Glomerular visceral epithelial cell (primary cell): ENCODE measurements around the gene RBM15.

Source experiments
- DNase-seq: peaks from one replicate; pipeline ENCODE4 v3.0.0-alpha.2; 2016; ENCODE audit errors: extremely low spot score

RBM15 gene

GRCh38 chr1:110338886-110339406, at the start of gene RBM15:
RBM15 (plus strand) TSS chr1:110339377; CDS start chr1:110339406, 29 bp downstream.
- peak; percentile 100 for DNase-seq

GRCh38 chr1:110291241-110292030, 47.7 kb upstream of the RBM15 start:
- no peak for DNase-seq

- no peak for DNase-seq
Observed at GRCh38 chr1:110292031-110292741, 47.0 kb upstream of the RBM15 start.

GRCh38 chr1:110293601-110294104, 45.5 kb upstream of the RBM15 start:
- DNase-seq = no peak

- DNase-seq = no peak
Observed at GRCh38 chr1:110294308-110294707, 44.9 kb upstream of the RBM15 start.

GRCh38 chr1:110298991-110299390, 40.2 kb upstream of the RBM15 start:
- DNase-seq = no peak

GRCh38 chr1:110300412-110301085, 38.6 kb upstream of the RBM15 start:
- no peak for DNase-seq

GRCh38 chr1:110302836-110303235, 36.3 kb upstream of the RBM15 start:
- DNase-seq = no peak

GRCh38 chr1:110305900-110306420, 33.2 kb upstream of the RBM15 start:
- no peak for DNase-seq

GRCh38 chr1:110307239-110307974, 31.8 kb upstream of the RBM15 start:
- DNase-seq = no peak

GRCh38 chr1:110308247-110308646, 30.9 kb upstream of the RBM15 start:
- DNase-seq = peak; percentile 5

- peak; percentile 5 for DNase-seq
Observed at GRCh38 chr1:110309139-110309538, 30.0 kb upstream of the RBM15 start.

GRCh38 chr1:110309767-110310166, 29.4 kb upstream of the RBM15 start:
- DNase-seq = peak; percentile 20

- no peak for DNase-seq
Observed at GRCh38 chr1:110310300-110310699, 28.9 kb upstream of the RBM15 start.

- DNase-seq = peak; percentile 67
Observed at GRCh38 chr1:110312188-110313121, 26.7 kb upstream of the RBM15 start.

- no peak for DNase-seq
Observed at GRCh38 chr1:110316735-110317134, 22.4 kb upstream of the RBM15 start.

GRCh38 chr1:110318046-110318445, 21.1 kb upstream of the RBM15 start:
- DNase-seq = no peak

- DNase-seq = no peak
Observed at GRCh38 chr1:110319332-110320167, 19.6 kb upstream of the RBM15 start.

- DNase-seq = no peak
Observed at GRCh38 chr1:110320168-110320518, 19.0 kb upstream of the RBM15 start.
